HUES6 (cell line): Measurements from ENCODE around the gene SFR1.
A peak's percentile ranks its signal among the peaks of the same experiment; 100 is the strongest.

Experiments used
- H3K27ac ChIP-seq: 2 replicates; pipeline ENCODE4 v1.7.0; 2013; ENCODE audit warnings: low read depth, mild to moderate bottlenecking, low read length, inconsistent platforms
- H3K27me3 ChIP-seq: 2 replicates; pipeline ENCODE4 v1.6.1; 2013; ENCODE audit warnings: low read length; ENCODE audit not compliant: control insufficient read depth, insufficient read depth
- H3K36me3 ChIP-seq: 2 replicates; pipeline ENCODE4 v1.6.1; 2013; ENCODE audit warnings: low read length; ENCODE audit not compliant: control insufficient read depth, insufficient read depth
- H3K4me1 ChIP-seq: 2 replicates; pipeline ENCODE4 v1.6.1; 2013; ENCODE audit warnings: low read length; ENCODE audit not compliant: control insufficient read depth, insufficient read depth
- H3K4me3 ChIP-seq: 2 replicates; pipeline ENCODE4 v1.5.1; 2013; ENCODE audit warnings: low read depth, low read length
- H3K9ac ChIP-seq: one replicate; pipeline ENCODE4 v1.6.1; 2013; ENCODE audit warnings: mild to moderate bottlenecking, low read length
- H3K9me3 ChIP-seq: 2 replicates; pipeline ENCODE4 v1.6.1; 2013; ENCODE audit warnings: low read depth, low read length; ENCODE audit not compliant: control insufficient read depth, insufficient read depth

Gene SFR1

GRCh38 chr10:104128214-104128613 is 6.2 kb downstream of the SFR1 start:
- H3K4me3 ChIP-seq: no peak overlapping the region
- H3K4me1 ChIP-seq: peaks cover 5% of the 10 kb centered on the region
- no peaks in the 10 kb centered on the region for H3K27me3 ChIP-seq

GRCh38 chr10:104130041-104130440 is 8.1 kb downstream of the SFR1 start:
- Histone ChIP-seq H3K4me3 (no peak overlapping the region), H3K9me3 (no peaks in the 10 kb centered on the region), H3K36me3 (0 out of 2 replicates have a peak, but pooled peaks cover 4% of the 10 kb centered on the region), H3K27me3 (no peaks in the 10 kb centered on the region), H3K4me1 (peaks cover 4% of the 10 kb centered on the region), H3K27ac (no peak overlapping the region), H3K9ac (no peak overlapping the region)

More at GRCh38 chr10:104128214-104128613, 6.2 kb downstream of the SFR1 start:
- Histone ChIP-seq H3K27ac (no peak overlapping the region), H3K9me3 (no peaks in the 10 kb centered on the region), H3K36me3 (0 out of 2 replicates have a peak, but pooled peaks cover 5% of the 10 kb centered on the region), H3K9ac (no peak overlapping the region)

DNA sequence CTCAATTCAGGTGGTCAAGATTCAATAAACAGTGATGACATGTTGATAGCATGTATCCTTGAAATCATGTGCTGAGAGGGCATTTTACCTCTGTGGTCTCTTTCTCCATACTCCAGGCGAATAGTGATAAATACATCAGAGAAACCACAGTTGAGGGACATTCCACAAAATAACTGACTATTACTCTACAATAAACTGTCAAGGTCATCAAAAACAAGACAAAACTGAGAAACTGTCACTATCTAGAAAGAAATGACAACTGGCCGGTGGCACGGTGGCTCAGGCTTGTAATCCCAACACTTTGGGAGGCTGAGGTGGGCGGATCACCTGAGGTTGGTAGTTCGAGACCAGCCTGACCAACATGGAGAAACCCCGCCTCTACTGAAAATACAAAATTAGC is 16.2 kb downstream of the SFR1 start:
- Histone ChIP-seq H3K36me3 (no peaks in the 10 kb centered on the region), H3K9me3 (no peaks in the 10 kb centered on the region)

DNA sequence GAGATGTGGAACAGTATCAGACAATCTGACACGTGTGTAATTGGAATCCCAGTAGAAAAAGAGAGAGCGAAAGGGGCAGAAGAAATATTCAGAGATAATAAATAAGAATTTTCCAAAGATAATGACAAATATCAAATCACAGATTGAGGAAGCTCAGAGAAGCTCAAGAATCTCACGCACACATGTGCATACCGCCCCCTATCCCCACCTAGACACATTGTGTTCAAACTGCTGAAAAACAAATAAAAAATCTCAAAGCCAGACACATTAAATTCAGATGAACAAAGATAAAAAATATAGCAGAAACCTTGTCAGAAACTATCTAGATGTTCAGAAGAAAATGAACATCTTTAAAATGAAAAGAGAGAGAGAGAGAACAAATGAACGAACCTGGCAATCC is 17.2 kb downstream of the SFR1 start:
- Histone ChIP-seq H3K9ac (no peak overlapping the region), H3K9me3 (no peaks in the 10 kb centered on the region), H3K4me3 (no peak overlapping the region), H3K27ac (no peak overlapping the region), H3K27me3 (no peaks in the 10 kb centered on the region), H3K36me3 (no peaks in the 10 kb centered on the region), H3K4me1 (peaks cover 11% of the 10 kb centered on the region; the same call in 1 of the 2 replicates)

More for the DNA sequence above, 16.2 kb downstream of the SFR1 start:
- Histone ChIP-seq H3K27ac (no peak overlapping the region), H3K4me3 (no peak overlapping the region), H3K4me1 (peaks cover 11% of the 10 kb centered on the region; the same call in 1 of the 2 replicates), H3K9ac (no peak overlapping the region), H3K27me3 (no peaks in the 10 kb centered on the region)

- H3K4me3 ChIP-seq: no peak overlapping the region
- no peaks in the 10 kb centered on the region; the same call in 1 of the 2 replicates for H3K9me3 ChIP-seq
- peak overlapping the region; percentile 5; the same call in 1 of the 2 replicates for H3K27ac ChIP-seq
- H3K36me3 ChIP-seq: no peaks in the 10 kb centered on the region
- H3K9ac ChIP-seq: no peak overlapping the region
- no peaks in the 10 kb centered on the region for H3K27me3 ChIP-seq
- H3K4me1 ChIP-seq: peaks cover 18% of the 10 kb centered on the region
These were observed 20.1 kb downstream of the SFR1 start for GRCh38 chr10:104142081-104142480.

GRCh38 chr10:104143829-104144228 is 21.9 kb downstream of the SFR1 start:
- Histone ChIP-seq H3K9me3 (no peaks in the 10 kb centered on the region; the same call in 1 of the 2 replicates), H3K27ac (no peak overlapping the region), H3K9ac (no peak overlapping the region), H3K4me3 (no peak overlapping the region), H3K4me1 (peaks cover 18% of the 10 kb centered on the region), H3K27me3 (no peaks in the 10 kb centered on the region), H3K36me3 (no peaks in the 10 kb centered on the region)

DNA sequence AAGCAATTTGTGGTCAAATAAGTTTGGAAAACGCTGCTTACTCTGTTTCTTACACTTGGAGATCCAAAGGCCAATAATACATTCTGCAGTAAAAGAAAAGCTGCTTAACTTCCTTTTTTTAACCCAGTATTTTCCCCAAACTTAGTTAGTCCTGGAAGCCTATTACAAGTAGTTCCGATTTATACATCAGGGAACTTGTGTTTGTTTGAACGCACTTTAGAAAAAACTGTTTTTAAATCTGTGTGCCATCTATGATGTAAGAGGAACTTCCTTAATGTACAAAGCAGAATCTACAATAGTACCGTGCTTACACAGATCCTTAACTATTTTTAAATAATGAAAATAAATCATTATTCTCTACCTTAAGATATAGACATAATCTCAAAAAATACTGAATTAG is 23.0 kb downstream of the SFR1 start:
- Histone ChIP-seq H3K27me3 (no peaks in the 10 kb centered on the region), H3K9ac (no peak overlapping the region), H3K4me1 (peaks cover 18% of the 10 kb centered on the region), H3K4me3 (no peak overlapping the region), H3K9me3 (no peaks in the 10 kb centered on the region; the same call in 1 of the 2 replicates), H3K36me3 (no peaks in the 10 kb centered on the region), H3K27ac (no peak overlapping the region)

DNA sequence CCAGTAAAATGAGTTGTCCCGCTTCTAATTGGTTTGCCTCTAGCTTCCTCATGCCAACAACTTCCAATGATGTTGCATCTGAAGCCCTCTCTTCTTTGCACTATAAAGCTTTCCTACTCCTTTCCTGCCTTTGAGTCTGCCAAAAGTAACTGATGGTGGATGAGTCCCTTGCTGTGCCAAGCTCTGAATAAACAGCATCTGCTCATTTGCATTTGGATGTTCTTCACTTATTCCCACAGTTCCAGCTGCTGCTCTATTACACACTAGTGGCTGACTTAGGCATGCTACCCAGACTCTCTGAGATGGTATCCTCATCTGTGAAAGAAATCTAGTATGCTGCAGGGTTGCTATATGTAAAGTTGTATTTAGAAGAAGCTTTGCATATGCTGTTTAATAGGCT is 24.9 kb downstream of the SFR1 start:
- H3K27me3 ChIP-seq: no peaks in the 10 kb centered on the region
- H3K27ac ChIP-seq: no peak overlapping the region
- H3K4me3 ChIP-seq: no peak overlapping the region
- H3K9me3 ChIP-seq: no peaks in the 10 kb centered on the region; the same call in 1 of the 2 replicates
- H3K4me1 ChIP-seq: peaks cover 14% of the 10 kb centered on the region
- no peaks in the 10 kb centered on the region for H3K36me3 ChIP-seq
- H3K9ac ChIP-seq: no peak overlapping the region

- no peak overlapping the region for H3K27ac ChIP-seq
These were observed 28.2 kb downstream of the SFR1 start for GRCh38 chr10:104150139-104150538.

GRCh38 chr10:104151737-104152136 is 29.8 kb downstream of the SFR1 start:
- Histone ChIP-seq H3K36me3 (no peaks in the 10 kb centered on the region), H3K9me3 (peaks cover 11% of the 10 kb centered on the region; the same call in 1 of the 2 replicates), H3K4me1 (peaks cover 25% of the 10 kb centered on the region), H3K9ac (no peak overlapping the region), H3K4me3 (no peak overlapping the region), H3K27ac (no peak overlapping the region), H3K27me3 (no peaks in the 10 kb centered on the region)

More at GRCh38 chr10:104150139-104150538, 28.2 kb downstream of the SFR1 start:
- Histone ChIP-seq H3K4me1 (peaks cover 13% of the 10 kb centered on the region), H3K4me3 (no peak overlapping the region), H3K36me3 (no peaks in the 10 kb centered on the region), H3K9me3 (peaks cover 11% of the 10 kb centered on the region; the same call in 1 of the 2 replicates), H3K27me3 (no peaks in the 10 kb centered on the region), H3K9ac (no peak overlapping the region)

- Histone ChIP-seq H3K4me3 (no peak overlapping the region), H3K9me3 (peaks cover 11% of the 10 kb centered on the region; the same call in 1 of the 2 replicates), H3K27ac (no peak overlapping the region), H3K4me1 (peaks cover 30% of the 10 kb centered on the region), H3K36me3 (no peaks in the 10 kb centered on the region), H3K9ac (no peak overlapping the region), H3K27me3 (no peaks in the 10 kb centered on the region)
These were observed 33.6 kb downstream of the SFR1 start for GRCh38 chr10:104155591-104155990.
